ENCODE data around the gene SH3BP2.

The SH3BP2 gene

DNA sequence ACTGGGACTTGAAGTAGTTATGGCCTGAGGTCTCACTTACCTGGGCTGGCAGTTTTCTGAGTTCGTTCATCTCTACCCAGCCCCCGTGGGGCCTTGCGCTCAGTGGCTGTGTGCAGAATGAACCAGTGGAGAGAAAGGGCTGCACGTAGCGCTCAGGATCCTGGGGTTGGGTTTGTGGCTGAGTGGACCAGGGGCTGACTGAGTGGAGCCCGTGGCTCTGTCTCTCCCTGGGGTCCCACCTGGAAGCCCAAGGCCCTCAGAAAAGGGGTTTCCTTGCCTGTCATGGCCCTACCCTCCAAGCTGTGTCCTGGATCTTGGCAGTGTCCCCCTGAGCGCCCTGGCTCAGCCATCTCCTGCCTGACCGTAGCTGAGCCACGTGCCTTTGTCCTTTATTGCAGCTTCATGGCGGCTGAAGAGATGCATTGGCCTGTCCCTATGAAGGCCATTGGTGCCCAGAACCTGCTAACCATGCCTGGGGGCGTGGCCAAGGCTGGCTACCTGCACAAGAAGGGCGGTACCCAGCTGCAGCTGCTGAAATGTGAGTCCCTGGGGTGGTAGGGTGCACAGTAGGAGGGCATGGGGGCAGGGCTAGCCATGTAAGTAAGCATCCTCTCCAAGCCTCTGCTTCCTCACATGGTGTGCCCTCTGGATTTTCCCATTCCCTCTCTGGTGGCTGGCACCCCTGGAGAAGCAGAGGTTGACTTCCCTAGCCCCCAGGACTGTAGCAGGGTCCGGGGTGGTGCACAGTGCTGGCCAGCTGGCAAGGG, 27.5 kb downstream of the SH3BP2 start:
- DNase-seq = no peak

DNA sequence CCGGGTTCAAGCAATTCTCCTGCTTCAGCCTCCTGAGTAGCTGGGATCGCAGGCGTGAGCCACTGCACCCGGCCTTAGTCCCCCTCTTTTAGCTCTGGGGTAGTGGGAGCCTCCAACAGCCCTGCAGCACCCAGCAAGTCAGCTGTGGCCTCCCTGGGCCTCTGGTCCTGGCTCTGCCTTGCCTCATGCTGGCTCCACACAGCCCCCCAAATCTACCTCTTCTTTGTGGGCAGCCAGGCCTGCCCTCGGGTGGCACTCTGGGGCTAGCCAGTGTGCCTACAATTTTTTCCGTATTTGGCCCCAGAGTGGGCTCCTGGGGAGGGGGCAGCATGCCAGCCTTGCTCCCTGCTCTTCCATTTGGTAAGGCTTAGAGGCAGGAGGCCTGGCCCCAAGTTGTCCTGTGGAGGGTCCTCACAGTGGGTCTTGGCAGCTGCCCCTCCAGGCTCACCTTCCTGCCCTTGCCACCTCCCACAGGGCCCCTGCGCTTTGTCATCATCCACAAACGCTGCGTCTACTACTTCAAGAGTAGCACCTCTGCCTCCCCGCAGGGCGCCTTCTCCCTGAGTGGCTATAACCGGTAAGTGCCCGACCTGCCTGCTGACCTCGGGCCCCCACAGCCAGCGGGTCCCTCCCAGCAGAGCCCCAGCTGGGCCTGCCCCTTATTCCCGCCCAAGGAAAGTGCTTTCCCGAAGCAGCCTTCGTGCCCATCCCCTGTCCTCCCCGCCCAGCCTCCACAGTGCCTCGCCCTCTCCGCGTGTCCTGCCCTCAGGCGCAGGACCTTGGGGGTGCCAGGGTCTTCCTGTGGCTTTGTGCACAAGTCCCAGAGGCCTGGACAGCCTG, 29.8 kb downstream of the SH3BP2 start:
- no peak for DNase-seq

DNA sequence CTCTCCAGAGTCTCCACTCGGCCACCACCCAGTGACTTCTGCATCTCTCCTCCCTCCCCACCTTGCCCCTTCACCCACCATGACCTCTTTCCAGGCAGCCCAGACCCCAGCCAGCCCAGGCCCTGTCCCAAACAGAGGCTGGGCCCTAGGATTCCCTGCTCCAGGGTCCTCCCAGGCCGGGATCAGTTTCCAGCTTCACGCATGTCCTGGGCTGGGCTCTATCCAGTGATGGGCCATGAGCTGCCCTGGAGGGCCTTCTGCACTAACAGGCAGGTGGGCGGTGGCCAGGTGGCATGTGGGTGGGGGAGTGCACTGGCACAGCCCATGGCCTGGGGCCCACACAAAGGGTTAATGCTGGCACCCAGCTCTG, 30.4 kb downstream of the SH3BP2 start:
- DNase-seq = no peak

DNA sequence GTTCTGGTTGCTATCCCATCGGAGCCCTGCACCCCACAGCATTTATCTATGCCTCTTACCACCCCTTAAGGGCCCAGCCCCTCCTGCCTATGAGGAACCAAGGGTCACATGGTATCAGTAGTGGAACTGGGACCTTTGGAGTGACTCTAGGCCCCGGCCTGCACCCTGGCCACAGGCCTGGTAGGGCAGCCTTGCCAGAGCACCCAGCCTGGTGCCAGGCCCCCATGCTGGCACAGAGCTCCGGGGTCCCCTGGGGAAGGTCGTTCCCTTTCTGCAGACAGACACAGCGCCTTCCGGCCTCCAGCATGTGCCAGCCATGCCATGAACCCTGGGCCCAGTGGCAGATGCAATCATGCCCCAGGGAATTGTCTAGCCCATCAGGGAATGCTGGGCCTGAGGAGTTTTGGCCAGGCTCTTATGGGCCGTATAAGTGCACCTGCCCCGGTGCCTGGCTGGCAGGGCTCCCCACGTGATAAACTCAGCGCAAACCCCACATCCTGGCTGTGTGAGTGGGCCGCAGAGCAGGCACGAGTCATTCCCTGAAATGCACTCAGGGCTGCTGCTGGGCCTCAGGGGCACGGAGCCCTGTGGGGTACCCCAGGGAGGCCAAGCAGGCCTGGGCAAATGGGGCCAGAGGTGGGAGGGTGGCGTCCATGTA, 30.9 kb downstream of the SH3BP2 start:
- no peak for DNase-seq

DNA sequence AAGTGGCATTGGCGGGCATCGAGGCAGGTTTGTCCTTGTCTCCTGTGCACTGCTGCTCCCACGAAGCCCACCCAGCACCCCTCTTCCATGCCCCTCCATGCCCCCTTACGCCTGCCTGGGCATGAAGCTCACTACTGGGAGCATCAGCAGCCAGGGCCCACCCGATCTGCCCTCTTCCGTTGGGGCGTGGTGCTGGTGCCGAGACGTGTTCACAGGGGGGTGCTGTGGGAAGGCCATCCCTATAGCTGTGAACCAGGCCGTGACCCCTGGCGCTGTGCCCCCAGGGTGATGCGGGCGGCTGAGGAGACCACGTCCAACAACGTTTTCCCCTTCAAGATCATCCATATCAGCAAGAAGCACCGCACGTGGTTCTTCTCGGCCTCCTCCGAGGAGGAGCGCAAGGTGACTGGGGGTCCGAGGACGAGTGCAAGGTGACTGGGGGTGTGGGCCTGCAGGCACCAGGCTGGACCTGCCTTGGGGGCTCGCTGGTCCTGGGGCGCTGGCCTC, 31.5 kb downstream of the SH3BP2 start:
- no peak for DNase-seq

DNA sequence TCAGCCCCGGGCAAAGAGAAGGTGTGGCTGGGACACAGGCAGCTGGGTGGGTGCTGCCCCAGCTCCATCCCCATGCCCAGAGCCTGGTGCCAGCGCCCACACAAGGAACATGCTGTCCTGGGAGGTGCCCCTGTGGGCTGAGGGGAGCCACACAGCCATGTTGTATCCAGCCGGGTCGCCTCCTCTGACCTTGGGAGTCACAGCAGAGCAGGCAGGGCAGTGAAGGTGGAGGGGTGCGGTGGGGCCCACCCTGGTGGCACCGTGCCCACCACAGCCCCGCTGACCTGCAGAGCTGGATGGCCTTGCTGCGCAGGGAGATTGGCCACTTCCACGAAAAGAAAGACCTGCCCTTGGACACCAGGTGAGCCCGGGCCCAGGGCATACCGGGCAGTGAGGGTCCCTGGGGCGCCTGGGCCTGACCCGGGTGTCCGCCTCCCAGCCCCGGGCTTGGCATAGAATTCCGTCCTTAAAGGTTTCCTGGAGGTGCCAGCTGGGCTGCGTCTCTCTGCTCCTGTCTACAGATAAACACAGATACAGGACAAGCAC, 32.0 kb downstream of the SH3BP2 start:
- no peak for DNase-seq

DNA sequence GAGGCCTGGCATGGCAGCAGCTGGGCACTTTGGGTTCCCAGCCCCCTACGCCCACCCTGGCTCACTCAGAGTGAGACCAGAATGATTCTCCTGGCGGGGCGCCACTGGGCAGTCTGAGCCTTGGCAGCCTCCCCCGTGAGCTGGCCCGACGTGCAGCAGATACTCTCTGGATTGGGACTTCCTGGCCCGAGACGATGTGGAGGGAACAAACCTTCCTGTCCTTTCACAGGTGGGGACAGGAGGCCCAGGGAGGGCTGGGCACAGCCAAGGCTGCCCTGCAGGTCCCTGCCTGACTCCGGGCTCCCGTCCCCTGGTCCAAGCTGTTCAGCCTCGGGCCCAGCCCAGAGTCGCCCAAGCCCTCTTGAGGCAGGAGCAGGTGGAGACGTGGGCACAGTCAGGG, 32.9 kb downstream of the SH3BP2 start:
- no peak for DNase-seq

DNA sequence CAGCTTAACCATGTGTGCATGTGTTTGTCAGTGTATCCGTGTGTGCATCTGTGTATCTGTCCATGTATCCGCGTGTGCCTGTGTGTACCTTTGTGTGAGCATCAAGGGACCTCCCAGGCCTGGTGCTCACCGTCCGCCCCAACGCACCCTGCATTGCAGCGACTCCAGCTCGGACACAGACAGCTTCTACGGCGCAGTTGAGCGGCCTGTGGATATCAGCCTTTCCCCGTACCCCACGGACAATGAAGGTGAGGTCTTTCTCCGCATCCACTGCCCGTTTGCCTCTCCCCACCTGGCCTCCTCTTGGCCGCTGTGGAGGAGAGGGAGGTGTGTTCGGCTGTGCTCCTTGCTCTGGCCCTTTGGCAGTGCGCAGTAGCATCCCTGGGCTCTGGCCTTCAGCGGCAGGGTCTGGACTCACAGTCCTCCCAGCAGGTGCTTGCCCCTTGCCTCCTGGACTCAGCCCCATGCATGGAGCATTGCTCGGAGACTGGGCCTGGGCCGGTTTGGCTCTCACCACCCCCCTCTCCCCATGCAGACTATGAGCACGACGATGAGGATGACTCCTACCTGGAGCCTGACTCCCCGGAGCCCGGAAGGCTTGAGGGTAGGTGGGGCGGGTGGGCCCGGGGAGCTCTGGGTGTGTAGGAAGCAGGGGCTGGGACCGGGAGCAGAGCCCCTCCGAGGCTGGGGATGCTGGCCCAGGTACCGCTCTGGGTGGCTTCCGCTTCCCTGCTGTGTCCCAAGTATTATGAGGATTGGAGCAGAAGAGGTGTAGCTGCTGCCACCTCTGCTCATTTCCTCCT, 34.4 kb downstream of the SH3BP2 start:
- DNase-seq = no peak

DNA sequence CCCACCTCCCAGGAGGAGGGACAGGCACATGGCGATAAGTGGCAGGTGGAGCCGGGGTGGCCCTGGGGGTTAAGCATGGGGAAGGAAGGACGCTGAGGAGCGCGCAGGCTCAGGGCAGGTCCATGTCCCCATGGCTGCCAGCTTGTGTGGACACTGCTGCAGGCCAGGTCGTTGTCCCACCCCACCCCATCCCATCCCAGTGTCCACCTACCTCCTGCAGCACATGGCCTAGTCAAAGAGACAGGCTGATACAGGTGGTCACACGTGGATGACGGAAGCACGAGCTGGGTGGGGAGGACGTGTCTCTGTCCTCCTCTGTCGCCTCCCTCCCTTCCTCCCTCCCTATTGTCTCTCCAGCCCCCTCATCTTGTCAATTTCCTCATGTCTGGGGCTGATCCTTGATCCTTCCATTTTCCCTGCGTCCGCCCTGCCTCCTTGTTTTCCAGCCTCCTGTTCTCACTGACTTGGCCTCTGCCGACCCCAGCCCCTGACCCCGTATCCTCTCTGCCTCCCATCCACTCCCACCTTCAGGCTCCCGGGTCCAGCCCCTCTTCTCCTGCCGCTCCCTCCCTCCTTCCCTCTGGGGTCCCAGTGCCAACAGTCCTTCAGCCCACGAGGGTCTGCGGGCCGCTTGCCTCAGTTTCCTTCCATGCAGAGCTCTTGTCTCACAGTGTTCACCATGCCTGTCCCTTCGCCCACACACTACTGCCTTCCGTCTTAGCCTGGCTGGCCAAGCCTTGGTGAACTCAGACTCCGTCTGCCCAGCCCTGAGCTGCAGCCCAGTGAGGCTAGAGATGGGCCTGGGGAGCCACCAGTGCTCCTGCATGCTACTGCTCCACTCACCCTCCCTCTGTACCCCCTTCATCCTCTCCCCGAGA, 35.2 kb downstream of the SH3BP2 start:
- no peak for DNase-seq

DNA sequence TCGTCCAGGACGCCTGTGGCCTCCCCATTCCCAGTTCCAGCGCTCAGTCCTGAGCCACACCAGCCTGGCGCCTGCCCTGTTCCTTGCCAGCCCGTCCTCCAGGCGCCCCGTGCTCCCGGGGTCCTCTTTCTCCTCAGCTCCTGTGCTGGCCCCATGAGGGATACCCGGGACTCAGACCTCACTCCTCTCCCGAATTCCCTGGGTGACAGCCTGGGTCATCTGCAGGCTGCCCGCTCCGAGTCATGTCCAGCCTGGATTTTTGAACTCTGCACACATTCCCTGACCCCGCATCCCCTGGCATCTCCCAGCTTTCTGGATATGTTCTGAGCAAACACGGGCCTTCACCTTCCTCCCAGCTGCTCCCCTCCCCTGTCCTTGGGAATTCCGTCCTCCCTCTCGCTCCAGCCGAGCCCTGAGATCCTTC, 35.9 kb downstream of the SH3BP2 start:
- DNase-seq = no peak

DNA sequence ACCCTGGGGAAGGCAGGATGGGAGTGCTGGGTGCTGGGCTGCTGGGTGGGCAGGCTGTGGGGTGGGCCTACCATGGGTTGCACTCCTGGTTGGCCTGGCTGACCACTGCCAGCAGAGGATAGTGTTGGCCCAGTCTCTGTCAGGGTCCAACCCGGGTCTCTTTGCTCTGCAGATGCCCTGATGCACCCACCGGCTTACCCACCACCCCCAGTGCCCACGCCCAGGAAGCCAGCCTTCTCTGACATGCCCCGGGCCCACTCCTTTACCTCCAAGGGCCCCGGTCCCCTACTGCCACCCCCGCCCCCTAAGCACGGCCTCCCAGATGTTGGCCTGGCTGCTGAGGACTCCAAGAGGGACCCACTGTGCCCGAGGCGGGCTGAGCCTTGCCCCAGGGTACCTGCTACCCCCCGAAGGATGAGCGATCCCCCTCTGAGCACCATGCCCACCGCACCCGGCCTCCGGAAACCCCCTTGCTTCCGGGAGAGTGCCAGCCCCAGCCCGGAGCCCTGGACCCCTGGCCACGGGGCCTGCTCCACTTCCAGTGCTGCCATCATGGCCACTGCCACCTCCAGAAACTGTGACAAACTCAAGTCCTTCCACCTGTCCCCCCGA, 36.5 kb downstream of the SH3BP2 start:
- no peak for DNase-seq

DNA sequence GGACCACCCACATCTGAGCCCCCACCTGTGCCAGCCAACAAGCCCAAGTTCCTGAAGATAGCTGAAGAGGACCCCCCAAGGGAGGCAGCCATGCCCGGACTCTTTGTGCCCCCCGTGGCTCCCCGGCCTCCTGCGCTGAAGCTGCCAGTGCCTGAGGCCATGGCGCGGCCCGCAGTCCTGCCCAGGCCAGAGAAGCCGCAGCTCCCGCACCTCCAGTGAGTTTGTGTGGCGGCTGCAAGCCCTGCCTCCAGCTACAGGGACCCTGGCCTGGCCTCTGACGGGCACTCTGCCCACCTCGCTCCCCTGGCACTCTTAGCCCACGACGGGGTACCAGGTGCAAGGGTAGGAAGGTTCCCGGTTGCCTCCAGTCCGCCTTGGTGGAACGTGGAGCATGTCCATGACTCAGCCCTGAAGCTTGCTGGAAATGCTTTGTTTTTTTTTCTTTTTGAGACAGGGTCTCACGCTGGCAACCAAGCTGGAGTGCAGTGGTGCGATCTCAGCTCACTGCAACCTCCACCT, 37.1 kb downstream of the SH3BP2 start:
- DNase-seq = no peak

DNA sequence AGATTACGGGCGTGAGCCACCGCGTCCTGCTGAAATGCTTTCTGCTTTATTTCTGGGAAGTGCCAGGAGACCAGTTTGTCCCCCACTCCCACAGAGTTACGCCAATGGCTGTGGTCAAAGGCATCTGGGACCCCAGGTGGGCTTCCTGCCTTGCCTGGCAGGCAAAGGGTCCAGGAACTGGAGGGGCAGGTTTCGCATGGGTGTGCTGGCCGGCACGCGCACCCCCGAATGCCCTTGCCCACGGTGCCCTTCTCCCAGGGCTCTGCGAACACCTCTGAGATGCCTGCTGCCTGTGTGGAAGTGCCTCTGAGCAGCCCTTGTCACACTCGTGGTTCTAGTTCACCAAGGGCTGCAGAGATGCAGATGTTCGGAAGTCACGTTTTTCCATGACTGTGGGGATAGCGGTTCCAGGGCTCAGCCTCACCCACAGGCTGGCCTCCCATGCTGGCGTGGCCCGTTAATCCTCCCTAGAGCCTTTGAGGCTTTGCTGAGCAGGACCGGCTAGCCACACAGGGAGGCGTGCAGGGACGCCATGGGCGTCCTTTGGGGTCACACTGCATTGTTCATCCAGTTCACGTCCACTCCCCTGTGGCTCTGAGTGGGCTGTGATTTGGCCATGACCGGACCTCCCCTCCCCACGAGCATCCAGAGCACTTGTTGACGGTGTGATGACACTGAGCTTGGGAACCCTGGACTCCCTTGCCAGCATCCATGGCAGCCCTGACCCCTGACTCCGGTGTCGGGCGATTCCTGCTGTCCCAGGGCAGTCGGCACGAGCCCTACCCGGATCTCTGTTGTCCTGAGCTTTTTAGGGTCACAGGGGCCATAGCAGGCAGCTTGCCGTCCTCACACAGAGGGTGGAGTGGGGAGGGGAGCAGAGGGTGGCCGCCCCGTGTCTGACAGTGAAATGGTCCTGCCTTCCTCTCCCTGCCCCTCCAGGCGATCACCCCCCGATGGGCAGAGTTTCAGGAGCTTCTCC, 38.0 kb downstream of the SH3BP2 start:
- DNase-seq = no peak

DNA sequence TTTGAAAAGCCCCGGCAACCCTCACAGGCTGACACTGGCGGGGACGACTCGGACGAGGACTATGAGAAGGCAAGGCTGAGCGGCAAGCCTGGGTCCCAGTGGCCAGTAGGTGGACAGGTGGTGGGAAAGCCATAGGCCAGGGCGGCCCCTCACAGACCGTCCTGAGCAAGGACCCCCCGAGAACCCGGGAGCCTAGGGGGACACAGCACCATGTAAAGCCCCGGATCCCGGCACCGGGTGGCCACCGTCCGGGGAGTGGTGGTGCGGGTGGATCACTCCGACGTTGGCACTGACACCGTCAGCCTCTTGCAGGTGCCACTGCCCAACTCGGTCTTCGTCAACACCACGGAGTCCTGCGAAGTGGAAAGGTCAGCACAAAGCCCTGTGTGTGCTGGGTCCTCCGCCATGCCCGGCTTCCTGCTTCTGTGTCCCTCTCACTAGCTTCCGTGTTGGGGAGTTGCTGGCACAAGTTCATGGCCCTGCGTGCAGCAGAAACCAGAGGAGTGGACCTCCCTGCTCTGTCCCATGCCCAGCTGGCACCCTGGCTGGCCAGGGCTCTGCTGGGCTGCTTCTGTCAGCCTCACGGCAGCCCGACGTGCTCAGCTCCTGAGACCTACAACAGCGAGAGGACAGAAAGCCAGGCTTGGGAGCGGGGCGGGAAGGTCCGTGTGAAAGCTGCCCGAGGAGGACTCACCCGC, 38.9 kb downstream of the SH3BP2 start:
- DNase-seq = no peak

DNA sequence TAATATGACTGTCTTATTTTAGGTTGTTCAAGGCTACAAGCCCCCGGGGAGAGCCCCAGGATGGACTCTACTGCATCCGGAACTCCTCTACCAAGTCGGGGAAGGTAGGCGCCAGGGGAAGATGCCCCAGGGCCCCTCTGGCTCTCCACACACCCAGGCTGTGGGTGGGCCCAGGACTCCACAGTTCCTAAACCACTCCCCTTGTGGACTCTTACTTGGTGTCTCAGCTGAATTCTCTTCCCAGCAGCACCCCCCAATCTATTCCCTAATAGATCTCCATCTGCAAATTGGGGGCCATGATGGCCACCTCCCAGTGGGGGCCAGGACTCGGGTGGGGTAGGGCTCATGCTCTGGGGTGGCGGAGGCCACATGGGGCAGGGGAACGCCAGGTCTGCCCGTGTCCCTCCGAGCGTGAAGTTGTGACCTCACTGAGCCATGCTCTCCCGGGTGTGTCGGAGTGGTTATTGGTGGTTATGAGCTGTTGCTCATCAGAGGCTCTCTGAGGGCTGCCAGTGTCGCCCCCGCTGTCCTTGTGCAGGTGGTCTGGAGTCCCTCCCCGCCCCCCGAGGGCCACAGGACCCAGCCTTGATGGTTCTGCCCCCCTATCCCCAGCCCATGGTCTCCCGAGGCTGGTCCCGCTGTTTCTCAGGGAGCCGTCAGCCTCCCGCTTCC, 39.6 kb downstream of the SH3BP2 start:
- no peak for DNase-seq

DNA sequence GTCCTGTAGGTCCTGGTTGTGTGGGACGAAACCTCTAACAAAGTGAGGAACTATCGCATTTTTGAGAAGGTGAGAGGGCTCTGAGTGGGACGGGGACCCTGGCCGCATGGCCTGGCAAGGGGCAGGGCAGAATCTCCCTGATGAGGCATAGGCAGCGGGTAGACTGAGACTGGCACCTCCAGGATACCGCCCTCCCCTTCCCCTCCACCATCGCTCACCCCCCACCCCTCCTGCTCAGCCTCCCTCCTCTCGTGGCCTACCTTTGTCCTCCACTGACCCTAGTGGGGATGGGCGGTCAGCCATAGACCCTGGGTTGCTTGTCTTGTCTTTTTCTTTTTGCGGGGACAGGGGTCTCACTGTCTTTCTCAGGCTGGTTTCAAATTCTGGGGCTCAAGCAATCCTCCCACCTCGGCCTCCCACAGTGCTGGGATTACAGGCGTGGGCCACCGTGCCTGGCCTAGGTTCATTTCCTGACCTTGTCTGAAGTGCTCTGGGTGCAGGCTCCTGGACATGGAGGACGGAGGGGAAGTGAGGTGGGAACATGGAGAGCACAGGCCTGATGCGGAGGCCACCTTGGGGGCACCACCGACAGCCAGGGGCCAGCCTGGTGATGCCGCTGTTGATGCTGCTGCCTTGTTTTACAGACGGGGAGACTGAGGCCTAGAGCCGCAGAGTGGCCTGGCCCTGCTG, 40.2 kb downstream of the SH3BP2 start:
- DNase-seq = no peak

DNA sequence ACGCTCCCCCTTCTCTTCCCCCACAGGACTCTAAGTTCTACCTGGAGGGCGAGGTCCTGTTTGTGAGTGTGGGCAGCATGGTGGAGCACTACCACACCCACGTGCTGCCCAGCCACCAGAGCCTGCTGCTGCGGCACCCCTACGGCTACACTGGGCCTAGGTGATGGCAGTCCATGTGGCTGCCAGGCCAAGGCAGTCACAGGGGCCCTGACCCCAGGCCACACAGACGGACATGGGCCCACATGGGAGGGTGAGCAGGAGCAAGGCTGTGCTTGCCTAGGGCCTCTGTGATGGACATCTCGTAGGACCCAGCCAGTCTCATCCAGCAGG, 40.8 kb downstream of the SH3BP2 start:
- no peak for DNase-seq

All from NCI-H1694 (cell line).